Central memory CD4-positive, alpha-beta T cell (primary cell): Measurements from ENCODE around the gene NIM1K.
"Not testable (repeated sequence)": the region's sequence is repeated elsewhere in the genome, so short reads cannot be mapped to it uniquely, and the experiment has no call there.

Experiments used
- DNase-seq: peaks from one replicate; pipeline ENCODE4 v3.0.0; 2022

The NIM1K gene

DNA sequence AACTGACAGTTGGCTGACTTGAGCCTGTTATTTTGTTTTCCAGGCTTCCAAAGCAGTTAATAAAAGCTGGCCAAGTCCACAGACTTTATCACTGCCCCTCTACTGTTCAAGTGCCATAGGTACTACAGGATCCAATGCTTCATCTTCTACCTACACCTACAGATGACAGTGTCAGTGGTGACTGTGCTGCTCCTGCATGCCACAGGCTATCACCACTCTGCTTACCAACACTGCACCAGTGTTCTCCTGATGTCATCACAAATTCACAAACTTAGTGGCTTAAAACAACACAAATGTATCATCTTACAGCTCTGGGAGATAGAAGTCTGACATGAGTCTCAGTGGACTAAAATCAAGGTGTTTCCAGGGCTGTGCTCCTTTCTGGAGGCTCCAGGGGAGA, 94.6 kb downstream of the NIM1K start:
- no peak for DNase-seq

DNA sequence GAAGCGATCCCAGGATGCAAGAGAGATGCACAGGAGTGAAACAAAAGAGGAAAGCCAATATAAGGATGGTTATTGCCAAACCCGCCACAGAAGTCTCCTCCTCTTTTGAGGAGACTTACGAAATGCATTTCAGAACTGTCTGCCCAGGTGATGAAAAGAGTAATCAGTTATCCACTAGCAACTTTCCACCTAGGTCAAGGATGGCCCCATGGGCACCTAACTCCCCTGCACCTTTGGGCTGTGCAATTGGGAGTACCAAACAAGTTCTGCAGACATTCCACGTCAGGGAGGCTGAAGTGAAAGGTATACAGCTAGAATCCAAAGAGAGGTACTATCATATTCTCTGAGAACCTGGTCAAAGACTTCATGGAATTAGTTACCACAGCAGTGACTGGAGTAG, 95.5 kb downstream of the NIM1K start:
- no peak for DNase-seq

GRCh38 chr5:43288269-43288831, 96.3 kb downstream of the NIM1K start:
- DNase-seq, result no peak

- DNase-seq, result no peak
These were observed 98.7 kb downstream of the NIM1K start for GRCh38 chr5:43290726-43291125.

DNA sequence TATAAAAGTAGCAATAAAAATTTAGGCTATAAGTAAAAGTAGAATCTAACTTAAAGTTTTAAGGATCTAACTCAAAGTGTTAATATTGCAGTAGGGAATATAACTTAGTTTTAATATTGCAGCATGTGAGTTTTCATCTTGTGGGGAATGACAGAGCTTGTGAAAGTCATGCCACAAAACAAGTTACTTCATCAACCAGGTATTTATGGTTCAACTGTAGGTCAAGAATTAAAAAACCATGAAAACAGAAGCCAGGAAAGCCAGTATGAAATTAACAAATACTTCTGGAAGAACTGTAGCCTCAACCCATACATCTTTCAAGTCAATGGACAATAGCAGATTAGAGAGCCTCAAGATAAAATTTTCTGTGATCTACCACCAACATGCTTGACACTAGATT, 102.2 kb downstream of the NIM1K start:
- DNase-seq, result no peak

- no peak for DNase-seq
These were observed 103.2 kb downstream of the NIM1K start for GRCh38 chr5:43295202-43295601.

- DNase-seq, result no peak
These were observed 104.8 kb downstream of the NIM1K start for GRCh38 chr5:43296835-43297234.

DNA sequence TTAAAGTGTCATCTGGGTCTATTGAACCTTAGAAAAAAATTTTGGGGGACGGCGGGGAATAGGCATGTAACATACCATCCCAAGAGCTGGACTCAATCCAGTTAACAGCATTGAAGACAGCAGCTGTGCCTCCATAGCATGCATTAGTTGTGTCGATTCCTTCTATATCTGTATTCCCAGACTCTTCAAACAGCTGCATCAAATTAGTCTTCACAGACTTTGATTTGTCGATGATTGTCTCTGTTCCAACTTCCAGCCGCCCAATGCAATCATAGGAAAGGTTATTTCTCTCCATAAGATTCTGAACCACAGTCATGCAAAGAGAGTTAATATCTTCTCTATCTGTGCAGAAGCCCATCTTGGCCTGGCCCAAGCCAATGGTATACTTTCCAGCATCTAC, 106.4 kb downstream of the NIM1K start:
- DNase-seq, result no peak

GRCh38 chr5:43300112-43300511, 108.1 kb downstream of the NIM1K start:
- DNase-seq, result no peak

GRCh38 chr5:43301653-43302091, 109.6 kb downstream of the NIM1K start:
- DNase-seq, result no peak

DNA sequence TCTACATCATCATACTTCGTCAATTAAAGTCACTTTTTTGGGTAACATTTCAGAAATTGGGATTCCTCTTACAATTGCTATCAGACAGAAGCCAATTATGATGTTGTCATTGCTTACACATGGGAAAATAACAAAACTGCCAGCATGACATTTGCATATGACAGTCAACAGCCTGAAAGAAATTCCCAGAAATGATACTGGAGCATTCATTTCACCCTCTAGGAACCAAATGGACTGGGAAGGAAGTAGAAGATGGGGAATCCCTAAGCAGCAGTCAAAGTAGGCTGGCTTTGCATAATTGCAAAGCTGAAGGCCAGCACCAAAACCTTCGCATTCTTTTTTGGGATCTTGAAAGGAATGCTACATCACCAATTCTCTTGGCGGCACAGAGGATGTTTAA, 110.5 kb downstream of the NIM1K start:
- DNase-seq, result no peak

DNA sequence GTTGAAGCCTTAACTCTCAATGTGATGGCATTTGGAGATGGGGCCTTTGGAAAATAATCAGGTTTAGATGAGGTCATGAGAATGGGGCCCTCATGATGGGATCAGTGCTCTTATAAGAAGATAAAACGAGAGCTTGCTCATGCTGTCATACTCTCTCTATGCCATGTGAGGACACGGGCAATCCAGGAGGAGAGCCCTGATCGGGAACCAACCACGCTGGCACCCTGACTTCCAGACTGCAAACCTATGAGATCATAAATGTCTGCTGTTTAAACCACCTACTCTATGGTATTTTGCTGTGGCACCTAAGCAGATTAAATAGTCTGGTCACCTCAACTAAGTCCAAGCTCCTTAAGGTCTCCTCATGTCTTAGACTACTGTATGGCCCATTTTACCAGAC, 111.2 kb downstream of the NIM1K start:
- DNase-seq, result no peak

DNA sequence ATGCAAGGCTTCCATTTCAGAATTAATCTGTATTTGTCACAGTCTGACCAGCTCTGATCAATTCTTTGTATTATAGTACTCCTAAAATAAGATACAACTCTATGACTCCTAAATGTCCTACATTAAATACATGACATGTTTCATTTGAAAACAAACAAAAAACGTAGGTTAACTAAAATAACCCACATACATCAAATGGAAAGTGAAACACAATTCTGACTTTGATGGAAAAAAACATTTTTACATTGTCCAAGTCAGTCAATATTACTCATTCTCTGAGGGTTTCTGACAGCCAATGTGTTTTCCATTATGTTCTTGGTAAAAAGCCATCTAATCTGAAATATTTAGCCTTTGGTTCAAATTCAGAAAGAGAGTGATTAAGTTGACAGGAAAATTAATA, 112.5 kb downstream of the NIM1K start:
- no peak for DNase-seq

- DNase-seq, result peak; percentile 45
These were observed 114.0 kb downstream of the NIM1K start for GRCh38 chr5:43305948-43306565.

- not testable (repeated sequence) for DNase-seq
These were observed 114.9 kb downstream of the NIM1K start for GRCh38 chr5:43306954-43307353.

DNA sequence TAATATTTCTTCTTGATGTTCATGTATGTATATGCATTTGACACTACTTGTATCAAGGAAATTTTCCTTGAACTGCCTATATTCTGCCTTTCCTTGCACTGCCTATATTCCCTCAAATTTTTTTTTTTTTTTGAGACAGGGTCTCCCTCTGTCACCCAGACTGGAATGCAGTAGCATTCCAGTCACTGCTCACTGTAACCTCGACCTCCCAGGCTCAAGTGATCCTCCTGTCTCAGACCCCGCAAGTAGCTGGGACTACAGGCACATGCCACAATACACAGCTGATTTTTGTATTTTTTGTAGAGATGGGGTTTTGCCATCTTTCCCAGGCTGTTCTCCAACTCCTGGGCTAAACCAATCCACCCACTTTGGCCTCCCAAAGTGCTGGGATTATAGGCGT, 117.1 kb downstream of the NIM1K start:
- no peak for DNase-seq

DNA sequence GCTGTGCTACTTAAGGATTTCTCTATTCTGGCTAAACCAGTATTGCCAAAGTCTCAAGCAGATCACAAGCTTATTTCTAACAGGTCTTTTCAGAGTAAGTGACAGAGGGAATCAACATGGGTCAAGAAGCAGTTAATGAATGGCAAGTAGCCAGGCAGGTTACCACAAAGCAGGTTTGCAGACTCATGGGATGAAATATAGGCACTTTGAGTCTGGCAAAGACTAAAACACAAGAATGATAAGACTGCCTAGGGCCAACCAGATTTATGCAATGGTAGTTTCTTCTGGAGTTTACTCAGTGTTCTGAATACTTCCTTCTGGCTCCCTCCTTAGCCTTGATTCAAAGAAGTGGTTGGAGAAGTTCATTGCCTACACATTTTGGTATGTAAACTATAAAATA, 117.6 kb downstream of the NIM1K start:
- no peak for DNase-seq

DNA sequence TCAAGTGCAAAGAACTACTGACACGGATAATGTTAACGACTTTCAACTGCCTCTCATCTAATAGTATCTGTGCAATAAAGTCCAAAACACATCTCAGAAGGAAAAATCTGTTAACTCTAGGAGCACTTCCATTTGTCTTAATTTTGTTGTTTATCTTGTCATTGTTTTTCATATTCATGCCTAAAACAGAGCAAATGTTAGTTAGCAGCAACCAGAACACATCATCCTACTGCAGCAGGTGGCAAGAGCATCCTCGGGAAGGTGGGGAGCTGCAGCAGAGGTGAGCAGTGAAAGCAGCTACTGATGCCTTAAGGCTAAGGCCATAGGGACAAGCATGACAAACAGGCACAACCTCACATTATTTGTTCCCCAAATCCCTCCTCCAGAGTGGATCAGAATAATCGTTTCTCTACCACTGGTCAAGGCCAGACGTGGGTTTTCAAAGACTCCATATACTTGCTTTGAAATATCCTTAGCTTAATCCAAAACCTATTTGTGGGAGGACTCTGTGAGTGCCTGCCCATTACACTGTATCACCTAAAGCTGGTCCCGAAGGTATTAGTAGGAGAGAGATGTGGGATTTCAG, 120.1 kb downstream of the NIM1K start:
- no peak for DNase-seq

DNA sequence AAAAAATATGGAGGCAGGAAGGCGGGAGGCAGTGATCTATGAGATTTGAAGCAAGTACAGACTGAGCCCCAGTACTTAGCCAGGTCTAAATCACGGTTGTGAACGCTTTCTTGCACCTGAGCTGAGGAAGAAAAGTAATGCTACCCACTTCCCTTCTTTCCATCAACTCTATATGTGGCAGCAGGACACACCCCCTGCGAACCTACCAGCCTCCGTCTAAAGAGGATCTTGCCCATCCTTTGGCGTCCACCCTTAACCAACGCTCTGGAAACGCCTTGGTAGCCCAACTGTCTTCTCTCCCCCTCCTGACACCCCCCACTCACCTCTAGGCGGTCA, 120.6 kb downstream of the NIM1K start:
- no peak for DNase-seq

- DNase-seq, result peak; percentile 99
These were observed 121.2 kb downstream of the NIM1K start, which contains the start of gene HMGCS1 for GRCh38 chr5:43313035-43313853. Gene HMGCS1 (minus strand): TSS chr5:43313412. CDS start chr5:43298965, 14,447 bp downstream.

GRCh38 chr5:43313854-43314457, 121.9 kb downstream of the NIM1K start:
- DNase-seq, result no peak

DNA sequence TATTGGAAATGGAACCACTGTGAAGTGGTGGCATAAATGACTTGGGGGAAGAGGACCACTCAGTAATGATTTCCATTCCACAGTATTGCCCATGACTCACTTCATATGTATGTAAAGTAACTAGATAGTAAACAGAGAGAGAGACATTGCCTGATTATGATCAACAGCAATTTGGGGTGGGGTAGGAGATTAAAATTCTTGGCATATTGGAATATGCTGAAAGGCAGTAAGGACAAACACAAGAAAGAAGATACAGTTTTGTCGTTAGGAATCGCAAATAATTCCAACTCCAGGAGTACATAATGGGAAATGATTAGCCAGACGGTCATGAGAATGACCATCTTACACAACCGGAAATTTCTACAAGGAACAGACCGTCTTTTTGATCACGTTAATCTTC, 122.7 kb downstream of the NIM1K start:
- no peak for DNase-seq

DNA sequence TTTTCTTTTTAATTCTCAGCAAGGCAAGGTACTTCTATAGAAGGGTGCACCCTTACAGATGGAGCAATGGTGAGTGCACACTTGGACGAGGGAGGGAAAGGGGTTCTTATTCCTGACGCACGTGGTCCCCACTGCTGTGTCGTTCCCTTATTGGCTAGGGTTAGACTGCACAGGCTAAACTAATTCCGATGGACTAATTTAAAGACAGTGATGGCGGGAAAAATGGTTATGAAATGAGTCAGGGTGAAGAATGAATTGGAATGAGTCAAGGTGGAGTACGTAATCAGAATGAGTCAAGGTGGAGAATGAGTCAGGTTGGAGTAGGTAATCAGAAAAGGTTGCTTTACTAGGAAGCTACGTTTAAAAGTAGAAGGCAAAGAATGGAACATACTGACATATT, 123.2 kb downstream of the NIM1K start:
- no peak for DNase-seq
